ENCODE data around the gene RPL29. TPM values are rescaled to one million over a fixed set of nuclear protein-coding genes. Genes with fewer than 3 reads are reported as not detected.

RPL29 gene
- total and polyA plus RNA-seq, 2 of the 13 experiments (the other 11 are each of a cell fraction or from before 2014, with no cell fraction given), result 1,348 to 2,263 TPM

DNA sequence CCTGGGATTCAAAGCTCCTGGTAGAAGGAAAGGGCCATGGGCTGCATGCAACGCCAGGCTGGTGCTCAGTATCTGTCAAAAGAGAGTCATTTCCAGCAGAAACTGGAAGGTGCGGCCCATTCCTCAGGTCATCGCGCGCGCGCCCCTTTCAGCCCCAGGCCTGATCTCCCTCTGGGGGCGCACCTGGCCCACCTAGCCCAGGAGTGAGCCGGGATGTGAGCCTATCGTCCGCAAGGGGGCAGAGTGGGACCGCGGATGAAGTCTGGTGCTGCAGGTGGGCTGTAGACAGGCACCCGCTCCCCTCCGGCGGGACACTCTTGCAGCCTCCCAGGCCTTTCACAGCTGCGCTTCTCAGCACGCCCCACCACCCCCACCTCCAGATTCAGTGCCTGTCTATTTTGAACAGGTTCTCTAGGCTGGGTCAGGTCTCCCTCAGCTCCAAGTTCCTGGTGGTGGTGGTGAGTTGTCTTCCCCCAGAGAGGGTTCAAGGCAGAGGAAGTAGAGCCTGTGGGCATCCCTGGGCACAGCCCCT is 5.8 kb upstream of the RPL29 start (continued):
- TF ChIP-seq HCFC1 (IDR thresholded peaks at IDR 0.05; ENCODE audit: low read depth, low read length) (no peak), TEAD3 (CRISPR knock-in tag; optimal IDR thresholded peaks at IDR 0.05; ENCODE audit: borderline replicate concordance) (peak; percentile 43), ZNF33A (CRISPR knock-in tag; IDR thresholded peaks at IDR 0.05; ENCODE audit: borderline replicate concordance) (no peak), TBP (CRISPR knock-in tag; IDR thresholded peaks at IDR 0.05) (no peak), ZNF777 (CRISPR knock-in tag; IDR thresholded peaks at IDR 0.05) (no peak), ZNF101 (CRISPR knock-in tag; IDR thresholded peaks at IDR 0.05; ENCODE audit: borderline replicate concordance, low read depth) (no peak), EP300 (IDR thresholded peaks at IDR 0.05; ENCODE audit: low read depth in 2 of 2, low read length in 2 of 2) (no peak), EP300 (CRISPR knock-in tag; IDR thresholded peaks at IDR 0.05; ENCODE audit: borderline replicate concordance) (no peak), SCMH1 (CRISPR knock-in tag; IDR thresholded peaks at IDR 0.05; ENCODE audit: borderline replicate concordance) (no peak), U2AF2 (IDR thresholded peaks at IDR 0.05; ENCODE audit: low read depth, low read length) (no peak), RBM22 (optimal IDR thresholded peaks at IDR 0.05; ENCODE audit: low read length) (no peak), ZNF788 (CRISPR knock-in tag; IDR thresholded peaks at IDR 0.05; ENCODE audit: borderline replicate concordance) (no peak; the same call in 1 of the 2 replicates), KLF11 (CRISPR knock-in tag; IDR thresholded peaks at IDR 0.05) (0 out of 2 replicates have a peak, but pooled peaks have one; percentile 34), JUND (CRISPR knock-in tag; IDR thresholded peaks at IDR 0.05) (no peak), MTA1 (CRISPR knock-in tag; IDR thresholded peaks at IDR 0.05; ENCODE audit: borderline replicate concordance) (peak; percentile 71; the same call in 1 of the 2 replicates), ZNF747 (CRISPR knock-in tag; IDR thresholded peaks at IDR 0.05; ENCODE audit: borderline replicate concordance) (no peak), ZNF3 (CRISPR knock-in tag; IDR thresholded peaks at IDR 0.05) (no peak), ZNF607 (CRISPR knock-in tag; IDR thresholded peaks at IDR 0.05; ENCODE audit: borderline replicate concordance) (no peak), ZNF235 (CRISPR knock-in tag; IDR thresholded peaks at IDR 0.05; ENCODE audit: borderline replicate concordance) (no peak), ZNF296 (CRISPR knock-in tag; conservative IDR thresholded peaks at IDR 0.05) (no peak), MED8 (CRISPR knock-in tag; IDR thresholded peaks at IDR 0.05; ENCODE audit: insufficient replicate concordance) (no peak), ZBTB14 (CRISPR knock-in tag; IDR thresholded peaks at IDR 0.05) (peak; percentile 62; the same call in 1 of the 2 replicates), ATRX (CRISPR knock-in tag; IDR thresholded peaks at IDR 0.05; ENCODE audit: borderline replicate concordance) (no peak), ZC3H13 (CRISPR knock-in tag; IDR thresholded peaks at IDR 0.05) (no peak), SIN3A (IDR thresholded peaks at IDR 0.05; ENCODE audit: borderline replicate concordance, low read depth, low read length) (no peak), ELF4 (CRISPR knock-in tag; IDR thresholded peaks at IDR 0.05; ENCODE audit: borderline replicate concordance) (no peak)
- TF ChIP-seq, protein P1, sequence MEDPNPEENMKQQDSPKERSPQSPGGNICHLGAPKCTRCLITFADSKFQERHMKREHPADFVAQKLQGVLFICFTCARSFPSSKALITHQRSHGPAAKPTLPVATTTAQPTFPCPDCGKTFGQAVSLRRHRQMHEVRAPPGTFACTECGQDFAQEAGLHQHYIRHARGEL (CRISPR knock-in tag; IDR thresholded peaks at IDR 0.05), result no peak
- TF ChIP-seq, protein P2, sequence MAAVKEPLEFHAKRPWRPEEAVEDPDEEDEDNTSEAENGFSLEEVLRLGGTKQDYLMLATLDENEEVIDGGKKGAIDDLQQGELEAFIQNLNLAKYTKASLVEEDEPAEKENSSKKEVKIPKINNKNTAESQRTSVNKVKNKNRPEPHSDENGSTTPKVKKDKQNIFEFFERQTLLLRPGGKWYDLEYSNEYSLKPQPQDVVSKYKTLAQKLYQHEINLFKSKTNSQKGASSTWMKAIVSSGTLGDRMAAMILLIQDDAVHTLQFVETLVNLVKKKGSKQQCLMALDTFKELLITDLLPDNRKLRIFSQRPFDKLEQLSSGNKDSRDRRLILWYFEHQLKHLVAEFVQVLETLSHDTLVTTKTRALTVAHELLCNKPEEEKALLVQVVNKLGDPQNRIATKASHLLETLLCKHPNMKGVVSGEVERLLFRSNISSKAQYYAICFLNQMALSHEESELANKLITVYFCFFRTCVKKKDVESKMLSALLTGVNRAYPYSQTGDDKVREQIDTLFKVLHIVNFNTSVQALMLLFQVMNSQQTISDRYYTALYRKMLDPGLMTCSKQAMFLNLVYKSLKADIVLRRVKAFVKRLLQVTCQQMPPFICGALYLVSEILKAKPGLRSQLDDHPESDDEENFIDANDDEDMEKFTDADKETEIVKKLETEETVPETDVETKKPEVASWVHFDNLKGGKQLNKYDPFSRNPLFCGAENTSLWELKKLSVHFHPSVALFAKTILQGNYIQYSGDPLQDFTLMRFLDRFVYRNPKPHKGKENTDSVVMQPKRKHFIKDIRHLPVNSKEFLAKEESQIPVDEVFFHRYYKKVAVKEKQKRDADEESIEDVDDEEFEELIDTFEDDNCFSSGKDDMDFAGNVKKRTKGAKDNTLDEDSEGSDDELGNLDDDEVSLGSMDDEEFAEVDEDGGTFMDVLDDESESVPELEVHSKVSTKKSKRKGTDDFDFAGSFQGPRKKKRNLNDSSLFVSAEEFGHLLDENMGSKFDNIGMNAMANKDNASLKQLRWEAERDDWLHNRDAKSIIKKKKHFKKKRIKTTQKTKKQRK (IDR thresholded peaks at IDR 0.05; ENCODE audit: low read length), result no peak

All from HepG2 (cell line).